SK-N-MC (cell line): ENCODE results near the gene AOAH.

Source experiments
- DNase-seq: peaks from one replicate; pipeline ENCODE4 v3.0.0-alpha.2; 2011; ENCODE audit warnings: low read depth, low spot score
- H3K27ac ChIP-seq: fragments of 200-600 bp; sonication (generic); 2 replicates; pipeline ENCODE4 v1.5.1; 2016; ENCODE audit warnings: mixed run types
- H3K36me3 ChIP-seq: fragments of 200-600 bp; sonication (generic); 2 replicates; pipeline ENCODE4 v1.6.1; 2017; ENCODE audit warnings: antibody characterized with exemption, low read length, mixed read lengths; ENCODE audit not compliant: insufficient read depth
- H3K4me3 ChIP-seq: fragments of 200-600 bp; sonication (generic); 2 replicates; pipeline ENCODE4 v1.5.1; 2016
- H3K9ac ChIP-seq: fragments of 200-600 bp; sonication (generic); 2 replicates; pipeline ENCODE4 v1.8.0; 2017; ENCODE audit warnings: mixed run types, mixed read lengths; ENCODE audit not compliant: insufficient read length
- H3K9me3 ChIP-seq: fragments of 200-600 bp; sonication (generic); 2 replicates; pipeline ENCODE4 v1.6.1; 2017; ENCODE audit warnings: low read depth, mild to moderate bottlenecking, antibody characterized with exemption, low read length, moderate library complexity, mixed read lengths
- EZH2 ChIP-seq: fragments of 200-600 bp; sonication (generic); IDR thresholded peaks from one replicate; pipeline ENCODE4 v1.6.1; 2017; ENCODE audit warnings: antibody characterized with exemption
- FOXP2 ChIP-seq: optimal IDR thresholded peaks from 2 replicates; pipeline ENCODE3; 2011; ENCODE audit warnings: mild to moderate bottlenecking, moderate library complexity; ENCODE audit not compliant: insufficient read depth; ENCODE audit errors: extremely low read length, control extremely low read depth
- POLR2AphosphoS5 ChIP-seq: IDR thresholded peaks from 2 replicates; pipeline ENCODE4 v1.6.1; 2012; ENCODE audit warnings: mild to moderate bottlenecking, low read depth, low read length, borderline replicate concordance

AOAH gene

DNA sequence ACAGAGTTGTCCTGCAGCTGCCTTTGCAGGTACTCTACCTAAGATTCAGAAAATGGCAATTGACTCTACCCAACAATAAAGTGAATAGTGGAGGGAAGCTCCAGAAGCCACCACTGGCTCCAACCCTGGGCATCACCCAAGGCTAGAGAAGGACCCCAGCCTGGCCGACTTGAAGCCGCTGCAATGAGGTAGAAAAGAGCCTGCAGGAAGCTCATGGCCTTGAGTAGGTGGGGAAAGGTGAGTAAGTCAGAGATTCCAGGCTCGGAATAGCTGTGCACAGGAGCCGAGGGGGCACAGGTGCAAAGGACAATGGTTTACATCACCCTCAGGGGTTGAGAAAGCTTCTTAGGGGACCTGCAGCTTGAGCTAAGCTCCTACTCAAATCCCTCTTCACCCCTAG, 83.6 kb downstream of the AOAH start:
- H3K27ac ChIP-seq = no peak overlapping the region
- H3K9ac ChIP-seq = no peak overlapping the region
- no peak for TF ChIP-seq EZH2
- no peak for DNase-seq
- H3K4me3 ChIP-seq = no peak overlapping the region
- no peaks in the 10 kb centered on the region for H3K36me3 ChIP-seq
- no peaks in the 10 kb centered on the region for H3K9me3 ChIP-seq

- H3K9me3 ChIP-seq = no peaks in the 10 kb centered on the region
- DNase-seq = no peak
- TF ChIP-seq FOXP2 (no peak), POLR2AphosphoS5 (no peak), EZH2 (no peak)
- no peaks in the 10 kb centered on the region for H3K36me3 ChIP-seq
- no peak overlapping the region for H3K4me3 ChIP-seq
- H3K9ac ChIP-seq = no peak overlapping the region
- H3K27ac ChIP-seq = no peak overlapping the region
Observed at GRCh38 chr7:36639826-36640225, 84.5 kb downstream of the AOAH start.

DNA sequence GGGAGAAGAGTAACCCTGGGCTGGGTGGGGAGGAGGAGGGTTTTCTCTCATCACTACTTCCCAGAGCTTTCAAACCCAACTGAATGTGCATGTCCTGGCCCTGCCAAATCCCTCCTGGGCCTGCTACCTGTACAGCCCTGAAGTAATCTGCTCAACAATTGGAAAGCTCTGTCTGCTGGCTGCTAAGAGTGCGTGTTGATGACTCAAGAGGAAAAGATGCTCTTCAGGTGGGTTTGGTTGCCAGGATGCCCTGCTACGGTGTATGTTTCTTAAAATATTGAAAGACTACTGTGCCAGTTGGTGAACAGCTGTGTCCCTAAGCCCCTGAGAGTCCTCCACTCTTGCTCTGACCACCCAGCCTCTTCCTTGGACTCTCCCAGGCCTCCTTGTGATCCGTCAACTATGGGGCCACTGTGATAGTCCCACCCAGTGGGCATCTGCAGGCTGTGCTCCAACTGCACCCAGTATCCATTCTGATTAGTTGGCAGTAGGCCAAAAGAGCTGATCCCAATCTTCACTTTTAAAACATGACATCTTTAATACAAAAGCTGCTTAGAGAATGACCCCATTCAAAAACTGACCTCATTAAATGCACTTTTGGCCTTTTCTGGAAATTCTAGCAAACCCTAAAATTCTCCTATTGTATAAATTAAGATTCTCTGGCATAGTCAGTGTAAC, 85.6 kb downstream of the AOAH start:
- DNase-seq = no peak
- no peaks in the 10 kb centered on the region for H3K9me3 ChIP-seq
- H3K36me3 ChIP-seq = no peaks in the 10 kb centered on the region
- H3K4me3 ChIP-seq = no peak overlapping the region
- H3K27ac ChIP-seq = no peak overlapping the region
- no peak overlapping the region for H3K9ac ChIP-seq
- TF ChIP-seq FOXP2 (no peak), POLR2AphosphoS5 (no peak), EZH2 (no peak)

DNA sequence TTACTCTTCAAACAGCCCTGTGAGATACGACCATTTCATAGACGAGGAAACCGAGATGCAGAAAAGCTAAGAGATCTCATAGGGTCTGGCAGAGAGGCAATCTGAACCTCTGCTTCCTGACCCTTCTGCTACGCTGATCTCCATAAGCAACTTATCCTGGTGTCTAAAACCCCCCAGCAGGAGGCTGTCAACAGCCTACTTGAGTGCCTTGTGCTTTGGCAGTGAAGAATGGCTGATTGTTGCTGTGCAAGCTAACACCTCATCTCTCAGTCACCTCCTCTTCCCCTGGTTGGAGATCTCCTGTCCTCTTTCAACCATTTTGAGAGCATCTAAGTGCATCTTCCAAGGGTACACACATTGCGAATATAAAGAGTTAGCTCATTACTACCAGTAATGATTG, 86.2 kb downstream of the AOAH start:
- no peak overlapping the region for H3K4me3 ChIP-seq
- H3K9me3 ChIP-seq = no peaks in the 10 kb centered on the region
- H3K36me3 ChIP-seq = no peaks in the 10 kb centered on the region
- DNase-seq = no peak
- no peak for TF ChIP-seq POLR2AphosphoS5
- TF ChIP-seq FOXP2 = no peak
- no peak for TF ChIP-seq EZH2
- H3K27ac ChIP-seq = no peak overlapping the region
- no peak overlapping the region for H3K9ac ChIP-seq

GRCh38 chr7:36637417-36637816, 86.9 kb downstream of the AOAH start:
- H3K9ac ChIP-seq = no peak overlapping the region
- H3K36me3 ChIP-seq = no peaks in the 10 kb centered on the region
- DNase-seq = no peak
- no peaks in the 10 kb centered on the region for H3K9me3 ChIP-seq
- no peak overlapping the region for H3K4me3 ChIP-seq
- TF ChIP-seq POLR2AphosphoS5 = no peak
- TF ChIP-seq EZH2 = no peak
- no peak for TF ChIP-seq FOXP2
- no peak overlapping the region for H3K27ac ChIP-seq

DNA sequence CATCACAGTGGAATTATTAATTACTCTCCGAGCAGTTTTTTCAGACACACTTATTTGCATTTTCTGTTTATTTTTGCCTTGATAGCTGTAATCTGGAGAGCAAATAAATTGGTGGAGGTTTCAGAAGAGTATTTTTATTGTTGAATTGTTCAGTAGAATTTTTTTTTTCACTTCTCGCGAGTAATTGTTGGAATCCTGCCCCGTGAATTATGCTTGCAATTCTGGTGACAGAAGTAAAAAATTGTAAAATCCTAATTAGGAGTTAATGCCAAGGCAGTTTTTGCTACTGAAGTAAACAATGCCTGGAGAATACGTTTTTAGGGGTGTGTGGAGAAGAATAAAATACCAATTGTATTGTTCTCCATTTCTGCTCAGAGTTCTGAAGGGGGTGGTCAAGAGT, 88.2 kb downstream of the AOAH start:
- no peaks in the 10 kb centered on the region for H3K9me3 ChIP-seq
- no peak overlapping the region for H3K9ac ChIP-seq
- H3K4me3 ChIP-seq = no peak overlapping the region
- H3K27ac ChIP-seq = no peak overlapping the region
- TF ChIP-seq FOXP2 = no peak
- TF ChIP-seq EZH2 = no peak
- no peak for TF ChIP-seq POLR2AphosphoS5
- H3K36me3 ChIP-seq = no peaks in the 10 kb centered on the region
- no peak for DNase-seq

DNA sequence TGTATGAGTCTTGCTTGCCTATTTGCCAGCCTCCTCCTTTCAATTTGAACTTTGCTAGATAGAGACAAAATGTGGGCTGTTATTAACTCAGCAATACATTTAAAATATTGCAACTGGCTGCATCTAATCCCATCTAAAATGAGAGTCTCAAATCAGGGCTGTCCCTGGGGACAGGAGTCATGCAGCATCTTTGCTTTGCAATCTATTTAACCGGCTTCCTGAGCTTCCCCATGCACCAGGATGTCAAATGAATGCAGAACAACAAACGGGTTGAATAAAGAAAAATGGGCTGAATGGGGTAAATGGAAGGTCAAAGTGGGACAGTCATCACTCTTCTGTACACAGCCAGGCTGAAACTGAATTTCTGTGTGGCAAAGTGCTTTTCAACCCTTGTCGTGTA, 89.2 kb downstream of the AOAH start:
- Histone ChIP-seq H3K9ac (no peak overlapping the region), H3K4me3 (no peak overlapping the region), H3K9me3 (no peaks in the 10 kb centered on the region), H3K27ac (no peak overlapping the region), H3K36me3 (no peaks in the 10 kb centered on the region)
- no peak for DNase-seq
- TF ChIP-seq FOXP2 (no peak), POLR2AphosphoS5 (no peak), EZH2 (no peak)

GRCh38 chr7:36633377-36633776, 90.9 kb downstream of the AOAH start:
- no peak for DNase-seq
- H3K9ac ChIP-seq = no peak overlapping the region
- no peaks in the 10 kb centered on the region for H3K9me3 ChIP-seq
- no peak overlapping the region for H3K4me3 ChIP-seq
- no peak for TF ChIP-seq POLR2AphosphoS5
- H3K27ac ChIP-seq = no peak overlapping the region
- no peaks in the 10 kb centered on the region for H3K36me3 ChIP-seq

GRCh38 chr7:36630112-36630650, 94.1 kb downstream of the AOAH start:
- Histone ChIP-seq H3K9ac (no peak overlapping the region), H3K9me3 (no peaks in the 10 kb centered on the region), H3K27ac (no peak overlapping the region), H3K36me3 (no peaks in the 10 kb centered on the region), H3K4me3 (no peak overlapping the region)
- no peak for DNase-seq
- TF ChIP-seq EZH2 (no peak), FOXP2 (no peak), POLR2AphosphoS5 (no peak)
